GM21528 (cell line): Measurements from ENCODE around the gene GAB3.
A peak's percentile ranks its signal among the peaks of the same experiment; 100 is the strongest.

ENCODE experiments used
- ATAC-seq: cut with Tn5 transposase; IDR thresholded peaks from one replicate; pipeline ENCODE4 v1.9.1; 2021; ENCODE audit warnings: mild to moderate bottlenecking, moderate library complexity; ENCODE audit not compliant: unreplicated experiment, low FRiP score

GAB3 gene

DNA sequence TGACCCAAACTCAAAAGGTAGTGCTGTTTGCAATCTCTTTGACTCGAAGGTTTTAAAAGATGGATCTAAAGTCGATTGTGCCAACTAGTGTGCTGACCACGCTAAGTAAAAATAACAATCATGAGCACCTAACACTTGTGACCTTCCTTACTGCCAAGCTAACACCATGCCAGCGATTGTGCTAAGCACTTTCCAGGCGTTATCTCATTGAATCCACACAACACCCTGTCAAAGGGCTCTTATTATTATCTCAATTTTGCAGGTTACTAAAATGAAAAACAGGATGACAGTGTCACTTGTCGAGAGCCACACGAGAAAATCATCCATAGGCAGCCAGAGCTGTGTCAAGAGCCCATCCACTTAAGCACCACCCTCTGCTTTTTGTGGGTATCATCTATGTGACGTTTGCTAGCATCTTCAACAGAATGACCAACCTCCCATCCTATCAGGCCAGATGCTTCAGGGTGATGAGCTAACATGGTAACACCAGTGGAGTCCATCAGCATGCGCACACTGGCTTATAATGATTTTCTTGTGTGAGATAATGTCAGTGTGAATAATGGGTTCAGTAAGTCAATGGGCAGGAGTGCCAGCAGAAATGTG is 893 bp upstream of the GAB3 start:
- ATAC-seq, result no peak

DNA sequence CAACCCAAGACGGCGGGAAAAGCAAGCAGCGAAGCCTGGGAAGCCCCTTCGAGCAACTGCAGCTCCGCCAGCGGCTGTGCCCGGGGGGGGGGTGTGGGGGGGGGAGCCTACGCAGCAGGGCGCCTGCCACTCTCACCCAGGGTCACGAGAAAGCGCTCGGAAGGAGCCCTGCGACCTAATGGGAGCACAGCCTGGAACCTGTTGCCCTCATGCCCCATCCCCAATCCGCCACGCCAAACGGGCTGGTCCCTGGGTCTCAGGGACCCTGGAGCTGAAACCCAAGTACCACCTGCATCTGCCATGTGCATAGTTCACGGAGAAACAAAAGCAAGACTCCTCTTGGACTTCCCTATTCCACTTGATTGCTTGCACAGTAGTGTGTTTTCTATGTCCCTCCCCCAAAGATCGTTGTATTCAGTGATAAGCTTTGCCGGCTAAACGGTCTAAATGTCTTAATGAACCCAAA is 359 bp upstream of the GAB3 start:
- no peak for ATAC-seq

DNA sequence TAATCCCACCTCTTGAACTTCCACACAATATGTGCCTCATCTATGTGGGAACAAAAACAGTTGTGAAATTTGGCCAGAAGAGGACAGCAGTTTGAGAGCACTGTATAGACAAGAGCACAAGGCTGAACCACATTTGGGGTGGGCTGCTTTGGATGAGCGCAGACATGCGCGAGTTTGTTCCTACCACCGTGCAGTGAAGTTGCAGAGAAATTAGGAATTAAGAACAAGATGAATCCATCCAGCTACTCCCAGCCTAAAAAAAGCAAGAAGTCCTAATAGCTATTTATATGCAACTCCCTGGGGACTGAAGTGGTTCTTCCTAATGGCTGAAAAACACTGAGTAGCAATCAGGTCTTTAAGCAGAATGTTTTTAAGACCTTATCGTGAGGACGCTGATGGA is 1.0 kb downstream of the GAB3 start:
- no peak for ATAC-seq

DNA sequence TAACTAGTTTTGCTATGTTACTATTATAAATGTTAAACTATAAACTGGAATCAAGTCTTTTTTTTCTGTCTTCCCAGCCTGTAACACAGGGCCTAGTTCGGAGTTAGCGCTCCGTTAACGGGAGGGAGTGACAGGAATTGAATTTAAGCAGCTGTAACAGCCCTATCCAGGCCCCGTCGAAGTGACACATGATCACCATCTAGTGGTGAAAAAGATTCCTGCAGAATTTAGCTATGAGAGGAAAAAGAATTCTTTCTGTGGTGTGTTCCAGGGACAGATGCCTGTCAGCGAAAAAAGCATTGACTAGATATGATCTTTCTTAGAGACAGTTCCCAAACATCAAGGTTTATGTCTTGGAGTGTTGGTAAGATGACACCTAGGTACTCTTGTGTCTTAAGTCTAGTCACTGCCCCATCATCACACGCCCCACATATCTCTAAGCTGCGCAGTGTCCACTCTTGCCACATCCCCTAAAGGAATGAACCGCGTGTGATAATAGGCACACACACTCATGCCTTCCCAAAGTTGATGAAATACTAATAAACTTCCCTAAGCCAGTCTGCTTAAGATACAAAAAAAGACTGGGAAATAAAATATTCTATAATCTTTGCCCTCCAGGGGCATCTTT is 2.1 kb downstream of the GAB3 start:
- ATAC-seq, result peak; percentile 68

DNA sequence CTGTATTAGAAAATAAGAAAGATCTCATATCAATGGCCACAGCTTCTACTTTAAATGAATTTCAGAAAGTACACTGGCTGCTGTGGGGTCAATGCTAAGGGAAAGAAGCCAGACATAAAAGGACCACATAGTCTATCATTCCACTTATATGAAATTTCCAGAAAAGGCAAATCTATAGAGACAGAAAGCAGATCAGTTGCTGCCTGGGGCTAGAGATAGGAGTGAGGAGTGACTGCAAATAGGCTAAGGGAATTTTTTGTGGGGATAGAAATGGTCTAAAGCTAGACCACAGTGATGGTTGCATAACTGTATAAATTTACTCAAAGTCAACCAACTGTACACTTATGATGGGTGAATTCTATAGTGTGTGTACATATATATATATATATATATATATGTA is 8.3 kb downstream of the GAB3 start:
- no peak for ATAC-seq

DNA sequence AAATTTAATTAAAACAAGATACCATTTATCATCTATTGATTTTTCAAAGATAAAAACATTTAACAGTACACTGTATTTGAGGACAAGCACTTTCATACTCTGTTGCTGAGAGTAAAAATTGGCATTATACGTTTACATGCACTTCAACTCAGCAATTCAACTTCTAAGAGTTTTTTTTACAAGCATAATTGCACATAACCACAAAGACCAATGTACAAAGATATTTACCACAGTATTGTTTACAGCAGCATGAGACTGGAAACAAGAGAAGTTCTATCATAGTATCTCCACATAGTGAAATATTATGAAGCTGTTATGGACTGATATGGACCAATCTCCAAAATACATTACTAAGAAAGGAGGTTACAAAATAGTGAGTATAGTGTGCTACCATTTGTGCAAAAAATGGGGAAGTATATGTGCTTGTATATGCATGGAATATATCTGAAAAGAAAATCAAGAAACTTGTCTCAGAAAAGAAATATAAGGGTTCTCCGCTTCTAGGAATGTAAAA is 10.9 kb downstream of the GAB3 start:
- ATAC-seq, result no peak

DNA sequence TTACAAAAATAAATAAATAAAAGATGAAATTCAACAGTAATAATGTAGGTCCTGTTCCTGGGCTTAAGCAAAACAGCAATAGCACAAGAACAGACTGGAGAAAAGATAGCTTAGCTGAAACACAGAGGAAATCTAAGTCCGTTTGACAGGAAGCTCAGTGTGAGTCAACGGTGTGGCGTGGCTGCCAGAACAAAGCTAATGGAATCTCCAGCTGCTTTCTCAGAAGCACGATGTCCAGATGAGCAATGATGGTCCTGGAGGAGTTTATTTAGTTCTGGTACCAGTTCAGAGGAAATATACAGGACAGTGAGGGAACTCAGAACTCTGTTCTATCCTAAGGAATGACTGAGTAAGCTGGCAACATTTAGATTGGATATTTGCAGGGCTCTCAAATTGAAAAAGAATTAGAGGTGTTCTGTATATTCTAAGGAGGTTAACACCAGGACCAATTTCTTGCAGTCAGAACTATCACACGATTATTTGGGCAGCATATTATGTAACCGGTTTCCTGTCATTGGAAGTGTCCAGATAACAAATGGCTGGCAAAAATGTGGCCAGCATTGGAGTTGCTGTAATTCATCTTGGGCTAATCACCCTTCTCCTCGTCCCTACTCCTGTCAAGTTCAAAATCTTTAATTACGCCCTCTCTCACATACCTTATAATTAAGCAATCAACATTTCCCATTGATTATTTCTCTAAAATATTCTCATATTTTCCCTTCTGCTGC is 12.7 kb downstream of the GAB3 start:
- ATAC-seq, result no peak

DNA sequence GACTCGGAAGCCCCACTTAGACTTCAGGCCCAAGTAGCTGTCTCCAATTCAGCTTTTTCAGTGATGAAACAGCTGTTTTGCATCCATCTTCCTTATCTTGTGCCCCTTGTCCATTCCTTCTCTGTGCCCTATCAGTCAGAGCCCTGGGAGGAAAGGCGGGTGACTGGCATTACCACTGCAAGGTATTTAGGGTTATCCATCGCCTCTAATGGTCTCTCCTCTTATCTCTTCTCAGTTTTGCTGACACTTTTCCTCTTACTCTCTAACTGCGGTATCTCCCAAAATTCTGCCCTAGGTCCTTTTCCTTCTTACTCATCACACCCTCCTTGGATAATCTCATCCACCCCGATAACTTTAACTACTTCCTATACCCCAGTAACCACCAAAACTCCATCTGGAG is 13.7 kb downstream of the GAB3 start:
- no peak for ATAC-seq

DNA sequence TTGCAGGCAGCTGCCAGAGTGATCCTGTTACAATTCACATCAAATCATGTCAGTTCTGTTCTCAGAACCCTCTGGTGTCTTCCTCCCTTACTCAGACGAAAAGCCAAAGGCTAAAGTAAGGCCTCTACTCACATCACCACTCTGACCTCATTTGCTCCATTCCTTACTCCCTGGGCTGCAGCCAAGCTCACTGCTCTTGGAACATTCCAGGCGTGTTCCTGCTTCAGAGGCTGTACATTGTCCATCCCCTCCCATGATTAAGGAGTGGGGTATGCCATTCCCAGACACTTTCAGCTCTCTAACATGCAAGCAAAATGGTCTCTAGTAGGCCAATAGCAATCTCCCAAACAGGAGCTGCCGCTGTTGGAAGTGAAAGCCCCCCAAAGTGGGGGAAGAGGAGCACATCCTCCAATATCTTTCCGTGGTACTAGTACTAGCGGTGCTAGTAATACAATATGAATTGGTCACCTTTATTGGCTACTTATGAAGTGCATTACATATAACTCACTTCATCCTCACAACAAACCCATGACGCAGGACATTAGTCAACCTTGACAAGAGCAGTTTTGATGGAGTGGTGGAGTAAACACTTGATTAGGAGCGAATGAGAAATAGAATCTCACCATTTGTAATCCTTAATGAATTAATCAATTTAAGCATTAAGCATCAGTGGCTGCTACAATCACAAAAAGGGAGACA is 15.0 kb downstream of the GAB3 start:
- ATAC-seq, result no peak

DNA sequence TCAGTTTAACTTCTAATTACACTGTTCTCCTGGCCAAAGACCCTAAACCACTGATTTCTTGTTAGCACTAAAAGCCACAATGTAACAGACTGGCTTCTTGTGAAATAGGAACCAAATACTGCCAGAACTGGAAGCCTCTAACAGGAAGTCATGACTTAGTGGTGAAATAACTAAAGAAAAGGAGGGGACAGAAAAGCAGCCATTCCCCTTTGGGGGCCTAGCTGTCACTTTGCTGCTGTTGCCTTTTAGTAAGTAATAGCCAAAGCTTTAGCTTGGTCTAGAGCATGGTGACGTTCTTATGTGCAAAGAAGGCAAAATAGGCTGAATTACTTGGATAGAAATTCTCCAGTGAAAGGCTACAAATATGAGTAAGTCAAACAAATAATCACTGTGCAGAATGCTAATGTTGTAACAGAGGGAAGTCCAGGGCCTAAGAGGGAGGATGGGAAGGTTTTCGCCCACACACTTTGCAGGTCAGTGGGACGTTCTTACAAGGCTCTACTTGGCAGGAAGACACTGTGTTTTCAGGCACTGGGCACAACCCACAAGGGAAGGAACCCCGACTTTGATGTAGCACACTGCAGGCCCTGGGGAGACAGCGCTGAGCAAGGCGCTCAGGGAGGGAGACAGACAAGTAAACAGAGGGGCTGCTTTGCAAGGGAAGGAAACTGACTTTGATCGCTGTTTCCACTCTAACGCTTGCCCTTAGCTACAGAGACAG is 16.7 kb downstream of the GAB3 start:
- no peak for ATAC-seq

DNA sequence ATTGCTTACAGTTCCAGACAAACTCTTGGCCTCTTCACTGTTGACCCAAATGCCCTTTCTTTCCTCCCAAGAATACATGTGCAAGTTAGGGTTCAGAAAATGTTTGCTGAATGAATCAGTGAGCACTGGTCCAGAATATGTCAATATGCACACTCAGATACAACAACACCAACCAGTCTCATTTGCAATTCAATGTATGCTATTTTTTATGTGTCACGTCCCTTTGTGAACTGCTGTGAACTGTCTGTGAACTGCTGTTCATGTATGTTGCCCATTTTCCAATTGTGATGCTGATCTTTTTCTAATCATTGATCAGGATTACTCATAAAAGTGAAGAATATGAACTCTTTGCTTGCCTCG is 17.8 kb downstream of the GAB3 start:
- no peak for ATAC-seq

DNA sequence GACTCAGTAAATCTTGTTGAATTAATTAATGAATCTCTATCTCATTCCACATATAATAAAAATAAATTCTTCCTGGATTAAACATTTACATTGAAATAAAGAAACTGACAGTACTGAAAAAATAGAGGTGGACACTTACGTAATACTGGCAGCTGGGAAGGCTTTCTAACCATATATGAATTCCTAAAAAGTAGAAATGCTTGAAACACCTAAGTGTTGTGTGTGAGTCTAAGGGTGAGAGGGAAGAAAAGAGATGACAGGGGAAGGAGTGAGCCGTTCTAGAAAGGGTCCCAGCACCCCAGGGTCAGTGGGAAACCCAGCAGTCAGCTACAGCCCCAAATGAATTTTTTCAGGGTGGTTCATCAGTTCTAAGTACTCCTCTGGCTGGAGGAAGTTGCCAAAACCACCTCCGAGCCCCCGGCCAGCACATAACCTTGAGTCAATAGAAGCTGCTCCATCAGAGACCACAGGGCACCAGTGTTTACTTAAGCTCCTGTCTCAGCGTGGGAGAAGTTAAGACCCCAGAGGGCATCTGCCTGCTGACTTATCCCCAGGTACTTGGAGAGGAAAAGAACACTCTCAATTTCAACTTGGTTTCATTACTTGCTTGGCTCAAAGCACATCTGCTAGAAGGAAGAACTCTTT is 18.3 kb downstream of the GAB3 start:
- no peak for ATAC-seq

DNA sequence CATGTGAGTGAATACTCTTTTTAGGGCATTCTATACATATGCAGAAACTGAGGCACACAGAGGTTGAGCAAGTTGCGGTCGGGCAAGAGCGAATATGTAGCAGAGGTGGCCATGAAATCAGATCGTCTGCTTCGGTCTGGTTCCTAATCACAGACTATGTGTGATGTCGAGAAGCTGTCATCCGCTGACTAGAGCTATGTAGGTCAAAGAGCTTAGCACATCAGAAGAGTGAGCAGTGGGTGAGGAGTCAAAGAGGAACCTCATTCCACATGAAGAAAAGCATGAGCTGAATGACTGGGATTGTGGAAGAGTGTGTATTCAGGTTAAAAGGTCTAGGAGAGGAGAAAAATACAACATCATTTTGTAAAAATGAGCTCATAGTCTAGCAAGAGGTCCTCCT is 19.0 kb downstream of the GAB3 start:
- ATAC-seq, result no peak

DNA sequence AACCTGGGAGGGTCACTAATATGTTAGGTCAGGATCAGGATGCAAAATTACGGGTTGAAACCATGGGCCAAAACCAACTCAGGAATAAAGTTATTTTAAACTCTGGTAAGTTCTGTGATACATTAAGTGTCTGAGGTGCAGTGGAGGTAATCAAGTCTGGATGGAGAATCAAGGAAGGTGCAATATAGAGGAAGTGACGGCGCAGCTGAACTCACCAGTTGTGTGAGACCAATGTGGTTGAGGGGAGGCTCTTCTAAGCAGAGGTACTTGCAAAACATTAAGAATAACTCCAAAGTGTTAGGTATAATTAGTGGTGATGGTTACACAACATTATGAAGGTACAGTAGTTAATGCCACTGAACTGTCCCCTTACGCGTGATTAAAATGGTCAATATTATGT is 19.7 kb downstream of the GAB3 start:
- no peak for ATAC-seq

DNA sequence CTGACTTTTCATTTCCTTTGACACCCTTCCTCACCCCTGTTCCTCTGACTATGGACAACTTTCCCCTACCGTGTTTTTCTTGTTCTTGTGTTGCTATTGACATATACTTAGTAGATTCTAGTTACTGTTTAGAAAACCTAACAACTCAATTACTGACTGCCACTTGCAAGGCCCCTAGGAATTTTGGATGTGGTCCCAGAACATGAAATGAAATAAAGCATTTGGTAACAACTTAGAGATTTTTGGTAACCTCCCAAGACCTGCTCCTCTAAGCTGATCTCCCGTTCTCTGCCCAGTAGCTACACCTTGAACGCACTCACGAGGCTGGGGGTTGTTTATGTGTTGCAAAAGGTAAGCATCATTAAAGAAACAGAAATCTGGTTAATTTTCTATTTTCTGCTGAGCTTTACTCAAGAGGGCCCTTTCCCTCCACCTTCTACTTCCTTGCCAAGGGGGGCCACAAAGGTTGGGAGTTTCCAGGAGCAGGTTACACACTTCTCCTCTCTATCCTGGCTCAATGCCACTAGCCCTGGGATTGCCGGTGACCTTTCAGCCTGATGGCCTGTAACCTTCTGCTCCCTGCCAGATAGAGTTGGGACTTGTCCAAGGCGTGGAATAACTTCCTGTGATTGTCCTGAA is 20.5 kb downstream of the GAB3 start:
- ATAC-seq, result no peak

DNA sequence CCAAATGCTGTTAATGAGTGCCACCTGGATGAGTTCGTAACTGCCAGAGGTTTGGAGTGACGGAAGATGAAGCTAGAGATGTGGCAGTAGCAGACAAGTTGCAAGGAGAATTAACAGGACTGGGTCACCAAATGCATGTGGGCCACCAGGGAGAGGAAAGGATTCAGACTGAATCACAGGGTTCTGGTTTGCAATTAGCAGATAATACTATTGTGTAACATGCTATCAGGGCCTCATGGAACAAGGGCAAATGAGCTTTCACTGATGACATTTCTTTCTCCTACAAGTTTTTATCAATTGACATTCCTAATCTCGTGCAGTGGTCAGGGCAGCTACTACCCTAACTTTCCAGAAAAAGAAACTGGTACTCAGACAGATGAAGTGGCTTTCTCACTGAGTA is 21.4 kb downstream of the GAB3 start:
- no peak for ATAC-seq

DNA sequence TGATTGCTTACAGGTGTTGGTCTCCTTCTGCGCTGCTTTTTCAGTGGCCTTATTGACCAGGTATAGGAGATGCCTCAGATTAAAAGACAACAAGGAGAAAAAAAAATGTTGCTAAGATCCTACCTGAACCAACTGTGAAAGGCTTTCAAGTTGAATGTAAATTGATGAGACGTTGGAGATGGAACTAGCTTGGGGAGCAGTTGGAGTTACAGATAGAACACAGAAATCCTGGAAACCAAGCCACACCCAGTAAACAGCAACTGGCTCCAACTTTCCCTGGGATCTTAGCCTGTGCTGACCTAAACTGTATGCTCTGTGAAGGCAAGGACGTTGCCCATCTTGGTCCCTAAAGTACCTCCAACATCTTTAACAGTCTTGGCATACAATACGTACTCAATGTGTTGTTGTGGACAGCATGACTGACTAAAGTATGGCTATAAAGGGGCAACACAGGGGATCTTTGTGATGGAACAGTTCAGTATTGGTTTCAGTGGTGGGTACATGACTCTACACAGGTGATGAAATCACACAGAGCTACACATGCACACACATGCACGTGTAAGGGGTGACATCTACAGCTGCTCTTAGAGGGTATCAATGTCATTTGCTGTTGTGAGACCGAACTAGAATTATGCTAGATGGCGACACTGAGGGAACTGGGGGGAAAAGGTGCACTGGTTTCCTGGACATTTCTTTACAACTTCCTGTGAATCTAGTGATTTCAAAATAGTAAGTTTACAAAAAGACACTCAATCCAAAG is 22.3 kb downstream of the GAB3 start:
- ATAC-seq, result no peak

DNA sequence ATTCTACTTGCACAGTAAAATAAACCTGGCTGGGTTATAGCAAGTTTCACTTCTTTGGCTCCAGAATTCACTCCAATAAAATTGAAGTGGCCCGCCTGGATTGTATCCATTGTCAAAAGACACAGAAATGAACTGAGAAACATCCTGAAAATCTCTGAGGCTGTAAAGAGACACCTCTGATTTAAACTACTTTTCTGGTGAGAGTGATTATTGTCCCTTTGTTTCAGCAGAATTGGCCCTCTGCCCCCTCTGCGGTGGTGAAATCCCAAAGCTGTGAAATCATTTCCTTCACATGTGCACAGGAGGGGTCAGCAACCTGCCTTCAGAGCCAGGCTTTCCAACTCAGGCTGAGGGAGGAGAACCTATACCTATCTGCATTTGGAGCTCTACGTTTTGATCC is 23.0 kb downstream of the GAB3 start:
- no peak for ATAC-seq

DNA sequence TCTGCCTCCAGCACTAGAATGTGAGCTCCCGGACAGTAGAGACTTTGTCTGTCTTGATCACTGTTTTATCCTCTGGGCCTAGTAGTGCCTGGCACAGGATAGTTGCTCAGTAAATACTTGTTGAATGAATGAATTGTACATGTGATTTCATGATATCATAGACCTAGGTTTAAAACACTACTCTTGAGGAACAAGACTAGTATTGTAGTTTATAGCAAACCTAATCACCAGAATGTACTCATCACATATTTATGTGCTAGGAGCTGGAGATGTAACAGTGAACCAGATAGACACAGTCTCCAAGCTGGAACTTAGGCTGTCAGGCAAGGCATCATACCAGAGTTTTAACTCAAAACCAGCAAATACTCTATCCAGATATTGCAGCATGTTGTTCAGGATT is 23.5 kb downstream of the GAB3 start:
- ATAC-seq, result no peak
